Activated T-cell treated with anti-CD3 and anti-CD28 coated beads for 24 hours (primary cell): ENCODE data around the gene PRAMEF12.
"Not testable (repeated sequence)": the region's sequence is repeated elsewhere in the genome, so short reads cannot be mapped to it uniquely, and the experiment has no call there.

Experiments used
- DNase-seq: peaks from one replicate; pipeline ENCODE4 v3.0.0-alpha.2; 2020; ENCODE audit warnings: low read depth

PRAMEF12 gene

GRCh38 chr1:12773438-12773837, at the start of gene PRAMEF12:
Gene PRAMEF12 (plus strand): TSS chr1:12773738. CDS start chr1:12774868, 1,130 bp downstream.
- DNase-seq = no peak

GRCh38 chr1:12728391-12728790, 45.1 kb upstream of the PRAMEF12 start:
- no peak for DNase-seq

GRCh38 chr1:12730156-12730555, 43.4 kb upstream of the PRAMEF12 start:
- no peak for DNase-seq

- not testable (repeated sequence) for DNase-seq
Observed at GRCh38 chr1:12731084-12731483, 42.5 kb upstream of the PRAMEF12 start.

GRCh38 chr1:12734651-12735050, 38.9 kb upstream of the PRAMEF12 start:
- DNase-seq = no peak

- no peak for DNase-seq
Observed at GRCh38 chr1:12738934-12739333, 34.6 kb upstream of the PRAMEF12 start.

- DNase-seq = no peak
Observed at GRCh38 chr1:12739613-12740012, 33.9 kb upstream of the PRAMEF12 start.

GRCh38 chr1:12741946-12742345, 31.6 kb upstream of the PRAMEF12 start:
- no peak for DNase-seq

GRCh38 chr1:12745126-12745991, 28.2 kb upstream of the PRAMEF12 start:
- no peak for DNase-seq

GRCh38 chr1:12745992-12746323, 27.6 kb upstream of the PRAMEF12 start, which contains the start of gene CFAP107:
Gene CFAP107 (plus strand): TSS chr1:12746200. CDS start chr1:12746431, 231 bp downstream.
- DNase-seq = no peak

GRCh38 chr1:12748778-12749355, 24.7 kb upstream of the PRAMEF12 start:
- no peak for DNase-seq

GRCh38 chr1:12754738-12755137, 18.8 kb upstream of the PRAMEF12 start:
- DNase-seq = no peak

- DNase-seq = no peak
Observed at GRCh38 chr1:12756273-12756672, 17.3 kb upstream of the PRAMEF12 start.

GRCh38 chr1:12756768-12757413, 16.6 kb upstream of the PRAMEF12 start:
- DNase-seq = no peak

- DNase-seq = no peak
Observed at GRCh38 chr1:12757836-12758235, 15.7 kb upstream of the PRAMEF12 start.

GRCh38 chr1:12760256-12760795, 13.2 kb upstream of the PRAMEF12 start:
- no peak for DNase-seq

- no peak for DNase-seq
Observed at GRCh38 chr1:12761781-12762180, 11.8 kb upstream of the PRAMEF12 start.

- no peak for DNase-seq
Observed at GRCh38 chr1:12762766-12763165, 10.8 kb upstream of the PRAMEF12 start.

- DNase-seq = no peak
Observed at GRCh38 chr1:12763479-12763878, 10.1 kb upstream of the PRAMEF12 start.

- DNase-seq = no peak
Observed at GRCh38 chr1:12764016-12764415, 9.5 kb upstream of the PRAMEF12 start.

- DNase-seq = no peak
Observed at GRCh38 chr1:12769031-12769430, 4.5 kb upstream of the PRAMEF12 start.

GRCh38 chr1:12769976-12770505, 3.5 kb upstream of the PRAMEF12 start:
- DNase-seq = no peak

GRCh38 chr1:12770620-12771019, 2.9 kb upstream of the PRAMEF12 start:
- DNase-seq = no peak
